ENCODE data around the gene FAM111A. TPM values are rescaled to one million over a fixed set of nuclear protein-coding genes. Genes with fewer than 3 reads are reported as not detected.

The FAM111A gene
- total and polyA plus RNA-seq, 2 donors from 2014 or later = 14.2 to 42.2 TPM

- intact Hi-C loops (cut with DNase I) = no loop called here
- peaks cover 0 to 6% (median 3%) of the 10 kb centered on the region in 3 donors for H3K36me3 ChIP-seq (ENCODE audit: control insufficient read depth in 2 of 3, insufficient read depth in 3 of 3, low read length in 3 of 3)
- no peaks in the 10 kb centered on the region for H3K9me3 ChIP-seq (ENCODE audit: control insufficient read depth in 2 of 3, insufficient read depth in 1 of 3, low read length in 3 of 3)
- H3K27me3 ChIP-seq (ENCODE audit: control insufficient read depth, insufficient read depth, low read length) = no peaks in the 10 kb centered on the region
- no peak overlapping the region for H3K4me3 ChIP-seq (ENCODE audit: low read length in 3 of 3)
- DNase-seq = no peak
- H3K9ac ChIP-seq (ENCODE audit: low read length in 3 of 3) = no peak overlapping the region
- H3K27ac ChIP-seq (ENCODE audit: low read depth in 2 of 2, low read length in 2 of 2) = no peak overlapping the region
- H3K4me1 ChIP-seq (ENCODE audit: control insufficient read depth in 2 of 3, insufficient read depth in 2 of 3, low read depth in 1 of 3, low read length in 3 of 3) = no peaks in the 10 kb centered on the region
- FAIRE-seq = no peak
- TF ChIP-seq CTCF (IDR thresholded peaks at IDR 0.05; ENCODE audit: borderline replicate concordance, extremely low read depth, insufficient read depth) = no peak
These were observed 9.1 kb downstream of the FAM111A start for GRCh38 chr11:59151761-59152160.

GRCh38 chr11:59152312-59152951, 9.8 kb downstream of the FAM111A start:
- Histone ChIP-seq H3K9me3 (ENCODE audit: control insufficient read depth in 2 of 3, insufficient read depth in 1 of 3, low read length in 3 of 3) (no peaks in the 10 kb centered on the region), H3K4me3 (ENCODE audit: low read length in 3 of 3) (no peak overlapping the region), H3K36me3 (ENCODE audit: control insufficient read depth in 2 of 3, insufficient read depth in 3 of 3, low read length in 3 of 3) (peaks cover 0 to 6% (median 3%) of the 10 kb centered on the region in 3 donors), H3K9ac (ENCODE audit: low read length in 3 of 3) (no peak overlapping the region), H3K4me1 (ENCODE audit: control insufficient read depth in 2 of 3, insufficient read depth in 2 of 3, low read depth in 1 of 3, low read length in 3 of 3) (no peaks in the 10 kb centered on the region), H3K27ac (ENCODE audit: low read depth in 2 of 2, low read length in 2 of 2) (no peak overlapping the region), H3K27me3 (ENCODE audit: control insufficient read depth, insufficient read depth, low read length) (no peaks in the 10 kb centered on the region)
- intact Hi-C loops (cut with DNase I) = no loop called here
- no peak for TF ChIP-seq CTCF (IDR thresholded peaks at IDR 0.05; ENCODE audit: borderline replicate concordance, extremely low read depth, insufficient read depth)
- no peak for DNase-seq
- FAIRE-seq = no peak

GRCh38 chr11:59154610-59155009, 12.0 kb downstream of the FAM111A start:
- H3K36me3 ChIP-seq (ENCODE audit: control insufficient read depth in 2 of 3, insufficient read depth in 3 of 3, low read length in 3 of 3) = peaks cover 0 to 3% (median 0%) of the 10 kb centered on the region in 3 donors
- TF ChIP-seq CTCF (IDR thresholded peaks at IDR 0.05; ENCODE audit: borderline replicate concordance, extremely low read depth, insufficient read depth) = no peak
- no peak overlapping the region for H3K27ac ChIP-seq (ENCODE audit: low read depth in 2 of 2, low read length in 2 of 2)
- no peak for DNase-seq
- H3K27me3 ChIP-seq (ENCODE audit: control insufficient read depth, insufficient read depth, low read length) = no peaks in the 10 kb centered on the region
- H3K4me3 ChIP-seq (ENCODE audit: low read length in 3 of 3) = no peak overlapping the region
- H3K9ac ChIP-seq (ENCODE audit: low read length in 3 of 3) = no peak overlapping the region
- no peaks in the 10 kb centered on the region for H3K9me3 ChIP-seq (ENCODE audit: control insufficient read depth in 2 of 3, insufficient read depth in 1 of 3, low read length in 3 of 3)
- FAIRE-seq = no peak
- intact Hi-C loops (cut with DNase I) = no loop called here
- H3K4me1 ChIP-seq (ENCODE audit: control insufficient read depth in 2 of 3, insufficient read depth in 2 of 3, low read depth in 1 of 3, low read length in 3 of 3) = no peaks in the 10 kb centered on the region

GRCh38 chr11:59157433-59157832, 14.8 kb downstream of the FAM111A start:
- H3K4me3 ChIP-seq (ENCODE audit: low read length in 3 of 3) = no peak overlapping the region
- H3K9ac ChIP-seq (ENCODE audit: low read length in 3 of 3) = no peak overlapping the region
- no peak for DNase-seq
- no peaks in the 10 kb centered on the region for H3K27me3 ChIP-seq (ENCODE audit: control insufficient read depth, insufficient read depth, low read length)
- no peak for TF ChIP-seq CTCF (IDR thresholded peaks at IDR 0.05; ENCODE audit: borderline replicate concordance, extremely low read depth, insufficient read depth)
- H3K4me1 ChIP-seq (ENCODE audit: control insufficient read depth in 2 of 3, insufficient read depth in 2 of 3, low read depth in 1 of 3, low read length in 3 of 3) = no peaks in the 10 kb centered on the region
- intact Hi-C loops (cut with DNase I) = no loop called here
- H3K36me3 ChIP-seq (ENCODE audit: control insufficient read depth in 2 of 3, insufficient read depth in 3 of 3, low read length in 3 of 3) = no peaks in the 10 kb centered on the region
- FAIRE-seq = no peak
- no peaks in the 10 kb centered on the region for H3K9me3 ChIP-seq (ENCODE audit: control insufficient read depth in 2 of 3, insufficient read depth in 1 of 3, low read length in 3 of 3)
- no peak overlapping the region for H3K27ac ChIP-seq (ENCODE audit: low read depth in 2 of 2, low read length in 2 of 2)
